Measurements from ENCODE around the gene ECE1. TPM values are rescaled to one million over a fixed set of nuclear protein-coding genes. Genes with fewer than 3 reads are reported as not detected.

Gene ECE1
- total and polyA plus RNA-seq, 2 of the 4 experiments (the other 2 are of a cell fraction) = 61.8 to 124 TPM

DNA sequence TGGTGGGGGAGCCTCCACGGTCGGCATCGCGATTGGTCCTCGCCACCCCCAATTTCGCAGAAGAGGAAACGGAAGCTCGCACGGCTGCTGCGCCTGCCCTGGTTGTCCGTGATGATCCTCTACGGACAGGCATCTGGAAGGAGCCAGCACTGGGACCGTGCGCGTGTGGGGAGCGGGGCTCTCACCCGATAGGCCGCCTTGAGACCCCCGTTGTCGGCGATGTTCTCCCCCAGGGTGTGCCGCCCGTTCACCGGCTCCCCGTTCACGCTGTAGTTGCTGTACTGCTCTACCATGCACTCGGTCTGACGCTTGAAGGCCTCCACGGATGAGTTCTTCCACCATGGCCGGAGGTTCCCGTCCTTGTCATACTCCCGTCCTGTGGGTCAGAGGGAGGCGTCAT, 65.2 kb downstream of the ECE1 start:
- no peak overlapping the region for H4K8ac ChIP-seq (ENCODE audit: low read depth in 2 of 2, low read length in 2 of 2)
- H3K9ac ChIP-seq (ENCODE audit: low read depth, low read length) = no peak overlapping the region
- H3K79me1 ChIP-seq (ENCODE audit: low read depth in 1 of 2, low read length in 2 of 2) = peaks cover 0 to 9% of the 10 kb centered on the region in 2 experiments; a peak in 1 of 4 replicates
- H3K4ac ChIP-seq (ENCODE audit: low read depth, low read length) = no peak overlapping the region
- no peak overlapping the region for H3K4me3 ChIP-seq (ENCODE audit: insufficient read depth, low read depth, low read length)
- no peak overlapping the region for H2AK5ac ChIP-seq (ENCODE audit: low read depth, low read length)
- intact Hi-C loops (cut with micrococcal nuclease) (no loop called here), in situ Hi-C loops (cut with MboI; ENCODE audit: low sequenced_read_pairs) (no loop called here), dilution Hi-C loops (cut with HindIII; ENCODE audit: low sequenced_read_pairs, unreplicated experiment) (no loop called here)
- no peak overlapping the region for H3K23ac ChIP-seq (ENCODE audit: low read depth, low read length)
- POLR2A ChIA-PET (ENCODE audit: unreplicated experiment) = no interaction called here
- no peak overlapping the region for H2BK15ac ChIP-seq (ENCODE audit: low read depth, low read length)
- no peaks in the 10 kb centered on the region for H3K9me3 ChIP-seq (ENCODE audit: control insufficient read depth, insufficient read depth, low read length)
- no peak overlapping the region for H3K27ac ChIP-seq (ENCODE audit: insufficient read depth, low read length)
- H3K56ac ChIP-seq (ENCODE audit: extremely low read depth, insufficient read depth, low read length) = no peak overlapping the region
- 98% methylated on average over 26 of the region's 33 CpGs; no CpG with 5 or more reads in 1 of the 2 experiments for WGBS, 2 experiments (ENCODE audit: extremely low coverage in 2 of 2, insufficient read length in 1 of 2)
- no peak overlapping the region for H3K14ac ChIP-seq (replicated peaks; ENCODE audit: low read depth, low read length)
- peaks cover 4% of the 10 kb centered on the region; the same call in 1 of the 2 replicates for H4K20me1 ChIP-seq (ENCODE audit: insufficient read depth, low read length)
- DNase-seq (no peak), ATAC-seq (ENCODE audit: low read depth) (no peak)
- no TSS peak for BruUV-seq (replicated peaks)
- peaks cover 15% of the 10 kb centered on the region for H3K9me1 ChIP-seq (ENCODE audit: insufficient read depth, low read length)
- no peak overlapping the region for H2AK9ac ChIP-seq (replicated peaks; ENCODE audit: low read depth, low read length, poor library complexity)
- H3K4me2 ChIP-seq (ENCODE audit: low read depth, low read length) = no peak overlapping the region
- no peak overlapping the region for H4K5ac ChIP-seq (ENCODE audit: low read depth, low read length)
- CTCF ChIA-PET = interaction anchor here (0.6 kb wide), 1 partner anchor 13 kb away, joined by 6 read pairs; no protein-coding TSS in a partner anchor
- H2BK120ac ChIP-seq (ENCODE audit: low read depth, low read length) = no peak overlapping the region
- peaks cover 64% of the 10 kb centered on the region for H3K36me3 ChIP-seq (ENCODE audit: control insufficient read depth, insufficient read depth, low read length)
- H3K18ac ChIP-seq (ENCODE audit: low read depth, low read length) = no peak overlapping the region
- no peak for TF ChIP-seq MXI1 (IDR thresholded peaks at IDR 0.05; ENCODE audit: borderline replicate concordance, low read depth, low read length)
- TF ChIP-seq CEBPB (IDR thresholded peaks at IDR 0.05; ENCODE audit: low read depth, low read length) = no peak
- TF ChIP-seq, protein P1, sequence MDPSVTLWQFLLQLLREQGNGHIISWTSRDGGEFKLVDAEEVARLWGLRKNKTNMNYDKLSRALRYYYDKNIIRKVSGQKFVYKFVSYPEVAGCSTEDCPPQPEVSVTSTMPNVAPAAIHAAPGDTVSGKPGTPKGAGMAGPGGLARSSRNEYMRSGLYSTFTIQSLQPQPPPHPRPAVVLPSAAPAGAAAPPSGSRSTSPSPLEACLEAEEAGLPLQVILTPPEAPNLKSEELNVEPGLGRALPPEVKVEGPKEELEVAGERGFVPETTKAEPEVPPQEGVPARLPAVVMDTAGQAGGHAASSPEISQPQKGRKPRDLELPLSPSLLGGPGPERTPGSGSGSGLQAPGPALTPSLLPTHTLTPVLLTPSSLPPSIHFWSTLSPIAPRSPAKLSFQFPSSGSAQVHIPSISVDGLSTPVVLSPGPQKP (IDR thresholded peaks at IDR 0.05; ENCODE audit: borderline replicate concordance, low read depth, low read length) = no peak
- TF ChIP-seq, protein P2, sequence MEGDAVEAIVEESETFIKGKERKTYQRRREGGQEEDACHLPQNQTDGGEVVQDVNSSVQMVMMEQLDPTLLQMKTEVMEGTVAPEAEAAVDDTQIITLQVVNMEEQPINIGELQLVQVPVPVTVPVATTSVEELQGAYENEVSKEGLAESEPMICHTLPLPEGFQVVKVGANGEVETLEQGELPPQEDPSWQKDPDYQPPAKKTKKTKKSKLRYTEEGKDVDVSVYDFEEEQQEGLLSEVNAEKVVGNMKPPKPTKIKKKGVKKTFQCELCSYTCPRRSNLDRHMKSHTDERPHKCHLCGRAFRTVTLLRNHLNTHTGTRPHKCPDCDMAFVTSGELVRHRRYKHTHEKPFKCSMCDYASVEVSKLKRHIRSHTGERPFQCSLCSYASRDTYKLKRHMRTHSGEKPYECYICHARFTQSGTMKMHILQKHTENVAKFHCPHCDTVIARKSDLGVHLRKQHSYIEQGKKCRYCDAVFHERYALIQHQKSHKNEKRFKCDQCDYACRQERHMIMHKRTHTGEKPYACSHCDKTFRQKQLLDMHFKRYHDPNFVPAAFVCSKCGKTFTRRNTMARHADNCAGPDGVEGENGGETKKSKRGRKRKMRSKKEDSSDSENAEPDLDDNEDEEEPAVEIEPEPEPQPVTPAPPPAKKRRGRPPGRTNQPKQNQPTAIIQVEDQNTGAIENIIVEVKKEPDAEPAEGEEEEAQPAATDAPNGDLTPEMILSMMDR (conservative IDR thresholded peaks at IDR 0.05; ENCODE audit: low read depth, low read length) = no peak
- TF ChIP-seq RAD21 (IDR thresholded peaks at IDR 0.05; ENCODE audit: low read length) = no peak
- no peak for TF ChIP-seq CHD1 (IDR thresholded peaks at IDR 0.05; ENCODE audit: low read depth, low read length)
- no peak for TF ChIP-seq POLR2A (IDR thresholded peaks at IDR 0.05; ENCODE audit: low read depth, low read length)
- TF ChIP-seq BHLHE40 (IDR thresholded peaks at IDR 0.05; ENCODE audit: low read depth, low read length) = no peak
- no peak for TF ChIP-seq MAZ (IDR thresholded peaks at IDR 0.05; ENCODE audit: borderline replicate concordance, low read depth, low read length)
- no peak for TF ChIP-seq MAFK (IDR thresholded peaks at IDR 0.05; ENCODE audit: low read depth, low read length)
- TF ChIP-seq, protein P3, sequence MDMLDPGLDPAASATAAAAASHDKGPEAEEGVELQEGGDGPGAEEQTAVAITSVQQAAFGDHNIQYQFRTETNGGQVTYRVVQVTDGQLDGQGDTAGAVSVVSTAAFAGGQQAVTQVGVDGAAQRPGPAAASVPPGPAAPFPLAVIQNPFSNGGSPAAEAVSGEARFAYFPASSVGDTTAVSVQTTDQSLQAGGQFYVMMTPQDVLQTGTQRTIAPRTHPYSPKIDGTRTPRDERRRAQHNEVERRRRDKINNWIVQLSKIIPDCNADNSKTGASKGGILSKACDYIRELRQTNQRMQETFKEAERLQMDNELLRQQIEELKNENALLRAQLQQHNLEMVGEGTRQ (IDR thresholded peaks at IDR 0.05; ENCODE audit: low read depth, low read length) = no peak
- TF ChIP-seq RCOR1 (IDR thresholded peaks at IDR 0.05; ENCODE audit: insufficient replicate concordance, low read length) = no peak
- TF ChIP-seq SMC3 (IDR thresholded peaks at IDR 0.05; ENCODE audit: low read depth, low read length) = no peak
- TF ChIP-seq NFE2L2 (IDR thresholded peaks at IDR 0.05; ENCODE audit: low read depth, low read length) = no peak
- no peak for TF ChIP-seq RFX5 (IDR thresholded peaks at IDR 0.05; ENCODE audit: low read depth, low read length)
- no peak for TF ChIP-seq FOS (IDR thresholded peaks at IDR 0.05; ENCODE audit: low read depth, low read length)
- H2BK20ac ChIP-seq (ENCODE audit: low read depth, low read length) = no peak overlapping the region
- peak overlapping the region; percentile 21 for H2AFZ ChIP-seq (replicated peaks; ENCODE audit: low read length, poor library complexity)
- H4K91ac ChIP-seq (ENCODE audit: insufficient read depth, low read depth, low read length) = no peak overlapping the region
- H3K27me3 ChIP-seq (ENCODE audit: control insufficient read depth, insufficient read depth, low read length) = no peaks in the 10 kb centered on the region
- peaks cover 2% of the 10 kb centered on the region; the same call in 1 of the 2 replicates for H3K4me1 ChIP-seq (ENCODE audit: control insufficient read depth, insufficient read depth, low read length)
- H2BK5ac ChIP-seq (ENCODE audit: low read depth, low read length, poor library complexity, severe bottlenecking) = no peak overlapping the region

All from IMR-90 (cell line).